DND-41 (cell line): ENCODE results near the gene MYO16.

ENCODE experiments used
- CTCF ChIP-seq: IDR thresholded peaks from 2 replicates; pipeline ENCODE4 v1.5.1; 2012; ENCODE audit warnings: borderline replicate concordance, low read length, moderate library complexity, mild to moderate bottlenecking; ENCODE audit not compliant: poor library complexity, severe bottlenecking; ENCODE audit errors: extremely low read depth
- EZH2 ChIP-seq: IDR thresholded peaks from 3 replicates; pipeline ENCODE4 v1.6.1; 2012; ENCODE audit warnings: borderline replicate concordance, low read depth, mild to moderate bottlenecking, moderate library complexity, low read length, inconsistent platforms; ENCODE audit not compliant: severe bottlenecking

- TF ChIP-seq CTCF, result no peak
- no peak for TF ChIP-seq EZH2
Measured at GRCh38 chr13:109253316-109253715, 623.9 kb downstream of the MYO16 start.
